GM12872 (cell line): ENCODE measurements around the gene ZDHHC1.

Experiments used
- CTCF ChIP-seq: IDR thresholded peaks from 3 replicates; pipeline ENCODE4 v1.5.1; 2011; ENCODE audit warnings: low read depth, mild to moderate bottlenecking, low read length, moderate library complexity; ENCODE audit not compliant: insufficient read depth

ZDHHC1 gene

GRCh38 chr16:67442581-67443255, 26.4 kb upstream of the ZDHHC1 start:
- TF ChIP-seq CTCF, result no peak

GRCh38 chr16:67441907-67442306, 25.6 kb upstream of the ZDHHC1 start:
- TF ChIP-seq CTCF, result no peak

- TF ChIP-seq CTCF, result no peak
Observed at GRCh38 chr16:67441271-67441753, 25.0 kb upstream of the ZDHHC1 start.

GRCh38 chr16:67438824-67439393, 22.6 kb upstream of the ZDHHC1 start:
- TF ChIP-seq CTCF, result no peak

GRCh38 chr16:67438098-67438791, 22.0 kb upstream of the ZDHHC1 start:
- TF ChIP-seq CTCF, result no peak

- TF ChIP-seq CTCF, result no peak
Observed at GRCh38 chr16:67437513-67437912, 21.2 kb upstream of the ZDHHC1 start.

- no peak for TF ChIP-seq CTCF
Observed at GRCh38 chr16:67436640-67437193, 20.4 kb upstream of the ZDHHC1 start.
